NCI-H524 treated with DMSO at 0.1 percent for 48 hours (cell line): Measurements from ENCODE around the gene KRT23.
"Not testable (repeated sequence)": the region's sequence is repeated elsewhere in the genome, so short reads cannot be mapped to it uniquely, and the experiment has no call there.

Experiments
- DNase-seq: peaks from one replicate; lab custom pipeline; 2025; lab: John Stamatoyannopoulos, UW

Gene KRT23

GRCh38 chr17:40950176-40950575 is 12.7 kb upstream of the KRT23 start:
- no peak for DNase-seq

DNA sequence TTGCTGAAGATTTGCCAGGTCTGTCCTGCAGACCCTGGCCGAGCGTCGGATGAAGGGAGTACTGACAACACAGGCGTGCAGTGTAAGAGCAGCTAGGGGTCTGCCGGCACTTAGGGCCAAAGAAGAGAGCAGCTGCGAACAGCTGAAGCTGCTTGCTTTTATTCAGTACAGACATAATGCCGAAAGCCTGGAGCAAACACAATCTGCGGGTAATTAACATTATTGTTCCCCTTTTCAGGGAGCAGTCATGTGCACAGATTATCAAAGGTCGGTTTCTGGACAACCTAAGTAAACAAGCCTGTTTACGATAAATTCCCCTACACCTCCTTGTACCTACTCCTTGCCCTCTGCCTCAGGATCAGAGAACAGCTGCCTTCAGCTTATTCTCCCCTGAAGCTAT is 12.0 kb upstream of the KRT23 start:
- no peak for DNase-seq

GRCh38 chr17:40947929-40948328 is 10.5 kb upstream of the KRT23 start:
- DNase-seq, result no peak

DNA sequence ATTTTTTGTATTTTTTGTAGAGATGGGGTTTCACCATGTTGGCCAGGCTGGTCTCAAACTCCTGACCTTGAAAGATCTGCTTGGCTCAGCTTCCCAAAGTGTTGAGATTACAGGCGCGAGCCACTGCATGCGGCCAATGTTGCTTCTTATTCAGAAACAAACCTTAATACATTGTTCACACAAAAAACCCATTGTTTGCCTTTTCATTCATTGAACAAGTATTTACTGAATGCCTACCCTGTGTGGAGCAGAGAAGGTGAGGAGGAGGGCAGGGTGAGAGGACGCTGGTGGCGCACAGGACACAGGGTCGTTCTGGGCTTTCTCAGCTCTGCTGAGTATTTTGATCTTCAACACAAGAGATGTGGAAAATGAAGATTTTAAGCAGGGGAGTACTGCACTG is 8.0 kb upstream of the KRT23 start:
- DNase-seq, result no peak

- DNase-seq, result no peak
These were observed 7.1 kb upstream of the KRT23 start for GRCh38 chr17:40944531-40944930.

GRCh38 chr17:40942553-40942952 is 5.1 kb upstream of the KRT23 start:
- no peak for DNase-seq

DNA sequence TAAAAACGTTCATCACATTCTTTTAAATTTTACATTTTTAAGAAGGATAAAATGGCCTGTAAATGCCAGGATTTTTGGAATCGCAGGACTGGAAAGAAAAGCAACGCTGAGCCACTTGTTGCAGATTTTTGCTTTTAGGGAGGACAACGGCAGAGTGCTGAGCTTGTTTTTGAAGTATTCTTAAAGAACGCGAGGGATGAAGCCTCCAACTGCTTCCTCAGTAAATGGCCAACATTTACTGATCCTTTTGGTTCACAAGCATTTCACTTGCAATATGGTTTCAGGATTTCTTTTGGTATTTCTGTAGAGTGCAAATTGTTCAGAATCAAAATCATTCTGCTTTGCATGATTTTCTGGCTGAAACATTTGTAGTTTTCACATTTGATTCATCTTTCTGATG is 2.8 kb upstream of the KRT23 start:
- no peak for DNase-seq

DNA sequence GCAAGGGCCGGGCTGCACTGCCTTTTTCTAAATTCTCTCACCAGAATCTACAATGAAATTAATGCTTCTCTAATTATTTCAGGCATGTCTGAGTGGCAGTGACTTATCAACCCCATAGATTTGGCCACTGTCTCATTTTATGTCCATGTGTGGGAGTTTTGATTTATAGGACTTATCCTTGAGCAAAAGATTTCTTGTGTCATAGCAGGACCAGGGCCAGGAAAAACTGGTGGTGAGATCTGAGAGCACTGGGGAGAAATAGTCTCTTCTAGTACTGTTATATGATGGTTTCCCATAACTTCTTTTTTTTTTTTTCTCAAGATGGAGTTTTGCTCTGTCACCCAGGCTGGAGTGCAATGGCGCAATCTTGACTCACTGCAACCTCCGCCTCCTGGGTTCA is 1.5 kb upstream of the KRT23 start:
- no peak for DNase-seq

GRCh38 chr17:40936976-40937375 is 470 bp downstream of the KRT23 start:
- no peak for DNase-seq

DNA sequence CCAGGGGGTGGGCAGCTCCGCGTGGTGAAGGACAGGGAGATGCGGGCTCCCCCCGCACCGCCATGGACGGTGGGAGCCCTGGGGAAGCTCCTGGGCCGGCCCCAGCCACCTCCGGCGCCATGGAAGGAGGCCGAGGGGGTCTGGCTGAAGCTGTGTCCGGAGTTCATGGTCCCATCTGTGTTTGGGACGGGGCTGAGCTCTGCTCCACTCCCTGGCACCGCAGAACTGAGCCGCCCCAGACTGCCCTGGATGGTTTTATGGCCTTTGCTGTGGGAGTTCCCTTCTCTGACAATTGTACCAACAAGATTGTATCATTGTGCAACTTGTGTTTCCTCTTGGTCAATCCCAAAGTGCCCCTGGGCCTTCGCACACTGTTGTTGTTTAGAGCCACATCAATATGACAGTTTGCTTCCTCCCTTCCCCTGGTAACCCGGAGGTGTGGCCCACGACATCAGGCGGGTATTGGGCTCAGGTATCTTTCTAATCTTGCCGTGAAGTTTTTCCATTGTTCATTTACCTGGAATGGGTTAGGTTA is 942 bp downstream of the KRT23 start:
- DNase-seq, result no peak

GRCh38 chr17:40935624-40936023 is 1.8 kb downstream of the KRT23 start:
- DNase-seq, result no peak

- DNase-seq, result no peak
These were observed 4.8 kb downstream of the KRT23 start for GRCh38 chr17:40932608-40933007.

GRCh38 chr17:40931311-40931710 is 6.1 kb downstream of the KRT23 start:
- no peak for DNase-seq

DNA sequence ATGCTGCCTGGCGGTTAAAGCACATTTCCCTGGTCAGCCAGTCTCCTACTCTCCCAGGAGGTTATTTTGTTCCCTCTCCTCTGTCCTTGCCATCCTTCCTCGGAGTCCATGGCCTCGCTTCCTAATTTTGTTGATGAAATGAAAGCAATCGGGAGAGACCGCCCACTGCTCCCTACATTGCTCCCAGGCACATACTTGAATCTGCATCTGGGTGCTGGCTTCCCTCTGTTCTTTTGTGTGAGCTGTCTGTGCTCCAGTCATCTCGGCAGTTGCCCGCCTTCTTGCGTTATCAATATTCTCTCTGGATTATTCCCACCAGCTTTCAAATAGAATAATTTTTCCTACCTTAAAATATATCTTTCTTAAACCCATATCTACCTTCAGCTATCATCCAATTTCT is 11.1 kb downstream of the KRT23 start:
- no peak for DNase-seq

- no peak for DNase-seq
These were observed 15.2 kb downstream of the KRT23 start for GRCh38 chr17:40922239-40922638.

DNA sequence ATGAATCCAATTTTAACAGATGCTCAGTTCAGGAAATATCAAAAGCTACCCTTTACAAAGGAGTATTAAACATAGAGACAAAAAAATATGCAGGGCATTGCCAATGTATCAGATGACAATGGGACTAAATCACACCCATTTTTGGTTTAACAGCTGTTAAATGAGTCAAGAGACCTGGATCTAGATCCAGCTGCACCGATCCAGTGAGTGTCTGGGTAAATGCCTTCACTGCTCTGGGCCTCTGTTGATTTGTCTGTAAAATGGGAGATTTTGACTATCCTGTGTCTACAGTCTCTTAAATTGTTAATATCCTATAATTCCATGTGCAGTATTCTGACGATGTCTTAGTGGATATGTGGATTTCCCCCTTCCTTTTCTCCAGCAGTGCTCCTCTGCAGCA is 16.4 kb downstream of the KRT23 start:
- DNase-seq, result no peak

GRCh38 chr17:40917116-40917515 is 20.3 kb downstream of the KRT23 start:
- not testable (repeated sequence) for DNase-seq

- DNase-seq, result no peak
These were observed 21.1 kb downstream of the KRT23 start for GRCh38 chr17:40916366-40916765.

DNA sequence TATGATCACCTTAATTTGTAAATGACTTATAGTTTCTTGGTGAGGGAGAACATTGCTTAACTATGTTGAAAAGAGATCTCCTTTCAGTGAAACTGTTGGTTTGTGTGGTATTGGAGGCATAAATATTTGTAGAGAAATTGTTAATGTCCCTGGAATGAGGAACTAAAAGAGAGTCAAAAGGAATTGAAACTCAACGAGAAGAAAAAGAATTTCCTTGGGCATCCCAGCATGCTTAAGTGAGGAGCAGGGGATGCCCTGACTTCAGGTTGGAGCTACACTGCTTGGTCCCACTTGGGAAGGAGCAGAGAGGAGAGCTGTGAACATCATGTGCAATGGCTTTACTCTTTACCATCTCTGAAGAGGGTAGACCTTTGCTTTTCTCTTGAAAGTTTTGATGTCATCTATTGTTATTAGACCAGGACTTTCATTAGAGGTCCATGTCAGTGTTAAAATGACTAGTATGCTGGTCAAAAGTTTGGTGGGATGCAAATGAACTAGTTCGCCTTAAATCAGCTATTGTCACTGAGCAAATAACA is 21.7 kb downstream of the KRT23 start:
- no peak for DNase-seq

- no peak for DNase-seq
These were observed 22.2 kb downstream of the KRT23 start for GRCh38 chr17:40915199-40915661.

- DNase-seq, result no peak
These were observed 23.2 kb downstream of the KRT23 start for GRCh38 chr17:40914075-40914855.

DNA sequence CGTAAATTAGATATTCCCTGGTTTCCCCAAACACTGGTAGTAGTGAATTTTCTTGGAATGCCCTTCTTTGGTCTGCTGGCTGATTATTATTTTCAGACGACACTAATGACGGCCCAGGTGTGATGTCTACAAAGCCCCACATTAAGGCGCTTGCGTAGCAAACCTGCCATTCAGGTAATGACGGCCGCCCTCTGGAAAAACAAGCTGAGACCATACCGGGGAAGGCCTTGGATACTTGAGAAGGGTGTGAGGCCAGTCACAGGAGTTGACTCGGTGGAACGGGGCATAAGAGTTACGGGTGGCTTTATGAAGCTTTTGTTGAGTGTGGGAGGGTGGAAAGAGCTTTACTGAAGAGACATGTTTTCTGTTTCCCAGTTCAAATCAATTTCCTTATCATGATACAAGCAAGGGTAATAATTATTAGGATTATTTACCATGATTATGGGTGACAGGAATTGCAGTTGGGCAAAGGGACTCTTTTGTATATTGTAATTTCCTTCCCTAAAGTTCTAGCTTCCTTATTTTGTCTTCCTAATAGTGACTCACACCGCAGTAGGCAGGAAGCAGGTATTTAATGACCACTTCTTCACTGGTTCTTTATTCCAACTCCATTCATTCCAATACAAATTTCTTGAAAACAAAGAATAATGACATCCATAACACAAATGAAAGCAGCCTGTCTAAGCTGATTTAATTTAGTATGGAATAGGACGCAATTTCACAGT is 24.8 kb downstream of the KRT23 start:
- no peak for DNase-seq

- DNase-seq, result no peak
These were observed 27.0 kb downstream of the KRT23 start for GRCh38 chr17:40910441-40910841.
